Measurements from ENCODE around the gene CCL13.

DNA sequence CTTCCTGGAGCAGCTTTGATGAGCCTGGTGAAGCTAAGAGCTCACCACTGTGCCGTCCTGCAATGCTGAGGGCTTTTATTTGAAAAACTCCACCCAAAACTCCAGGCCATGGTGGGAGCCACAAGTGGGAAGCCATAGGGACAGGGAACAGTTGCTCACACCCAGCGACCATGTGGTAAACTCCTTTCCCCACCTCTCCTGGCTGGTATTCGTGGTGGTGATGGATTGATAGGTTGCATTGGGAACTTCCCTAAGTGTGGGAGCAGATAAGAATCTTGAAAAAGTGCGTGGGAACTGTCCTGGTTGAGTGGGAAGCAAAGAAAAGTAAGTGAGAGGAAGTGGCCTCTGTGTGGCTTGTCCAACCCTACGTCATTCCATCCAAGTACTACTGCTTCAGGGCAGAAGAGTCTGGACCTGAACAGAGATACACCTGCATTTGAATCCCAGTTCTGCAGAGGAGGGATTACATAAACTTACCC, 6.9 kb downstream of the CCL13 start, which contains the start of gene CCL1:
- TF ChIP-seq ATF7 (IDR thresholded peaks at IDR 0.05; ENCODE audit: low read depth) (no peak), YBX1 (IDR thresholded peaks at IDR 0.05) (no peak), CHD4 (IDR thresholded peaks at IDR 0.05) (no peak)
- TF ChIP-seq, protein P1, sequence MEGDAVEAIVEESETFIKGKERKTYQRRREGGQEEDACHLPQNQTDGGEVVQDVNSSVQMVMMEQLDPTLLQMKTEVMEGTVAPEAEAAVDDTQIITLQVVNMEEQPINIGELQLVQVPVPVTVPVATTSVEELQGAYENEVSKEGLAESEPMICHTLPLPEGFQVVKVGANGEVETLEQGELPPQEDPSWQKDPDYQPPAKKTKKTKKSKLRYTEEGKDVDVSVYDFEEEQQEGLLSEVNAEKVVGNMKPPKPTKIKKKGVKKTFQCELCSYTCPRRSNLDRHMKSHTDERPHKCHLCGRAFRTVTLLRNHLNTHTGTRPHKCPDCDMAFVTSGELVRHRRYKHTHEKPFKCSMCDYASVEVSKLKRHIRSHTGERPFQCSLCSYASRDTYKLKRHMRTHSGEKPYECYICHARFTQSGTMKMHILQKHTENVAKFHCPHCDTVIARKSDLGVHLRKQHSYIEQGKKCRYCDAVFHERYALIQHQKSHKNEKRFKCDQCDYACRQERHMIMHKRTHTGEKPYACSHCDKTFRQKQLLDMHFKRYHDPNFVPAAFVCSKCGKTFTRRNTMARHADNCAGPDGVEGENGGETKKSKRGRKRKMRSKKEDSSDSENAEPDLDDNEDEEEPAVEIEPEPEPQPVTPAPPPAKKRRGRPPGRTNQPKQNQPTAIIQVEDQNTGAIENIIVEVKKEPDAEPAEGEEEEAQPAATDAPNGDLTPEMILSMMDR (IDR thresholded peaks at IDR 0.05 in 2 of 3, conservative IDR thresholded peaks at IDR 0.05 in 1 of 3; ENCODE audit: control insufficient read depth in 2 of 3, extremely low read depth in 1 of 3, insufficient read depth in 1 of 3, low read depth in 3 of 3, low read length in 3 of 3): no peak

Measured in GM12878 (cell line).